A673 (cell line): ENCODE measurements around the gene ZNF836.

ENCODE experiments used
- EZH2 ChIP-seq: fragments of 200-600 bp; sonication (generic); IDR thresholded peaks from 2 replicates; pipeline ENCODE4 v1.6.1; 2017; ENCODE audit warnings: borderline replicate concordance, low read depth, mild to moderate bottlenecking, mixed read lengths, antibody characterized with exemption, low read length; ENCODE audit not compliant: poor library complexity, severe bottlenecking
- TF ChIP-seq, protein P1 (sequence below): fragments of 300-800, 200-600 bp; sonication (generic); conservative IDR thresholded peaks from 2 replicates; pipeline ENCODE4 v1.5.1; 2017; ENCODE audit warnings: low read depth, mild to moderate bottlenecking, antibody characterized with exemption, low read length, moderate library complexity, mixed read lengths

GRCh38 chr19:52140032-52140710 lies 31.2 kb downstream of the ZNF836 start:
- TF ChIP-seq, protein P1, sequence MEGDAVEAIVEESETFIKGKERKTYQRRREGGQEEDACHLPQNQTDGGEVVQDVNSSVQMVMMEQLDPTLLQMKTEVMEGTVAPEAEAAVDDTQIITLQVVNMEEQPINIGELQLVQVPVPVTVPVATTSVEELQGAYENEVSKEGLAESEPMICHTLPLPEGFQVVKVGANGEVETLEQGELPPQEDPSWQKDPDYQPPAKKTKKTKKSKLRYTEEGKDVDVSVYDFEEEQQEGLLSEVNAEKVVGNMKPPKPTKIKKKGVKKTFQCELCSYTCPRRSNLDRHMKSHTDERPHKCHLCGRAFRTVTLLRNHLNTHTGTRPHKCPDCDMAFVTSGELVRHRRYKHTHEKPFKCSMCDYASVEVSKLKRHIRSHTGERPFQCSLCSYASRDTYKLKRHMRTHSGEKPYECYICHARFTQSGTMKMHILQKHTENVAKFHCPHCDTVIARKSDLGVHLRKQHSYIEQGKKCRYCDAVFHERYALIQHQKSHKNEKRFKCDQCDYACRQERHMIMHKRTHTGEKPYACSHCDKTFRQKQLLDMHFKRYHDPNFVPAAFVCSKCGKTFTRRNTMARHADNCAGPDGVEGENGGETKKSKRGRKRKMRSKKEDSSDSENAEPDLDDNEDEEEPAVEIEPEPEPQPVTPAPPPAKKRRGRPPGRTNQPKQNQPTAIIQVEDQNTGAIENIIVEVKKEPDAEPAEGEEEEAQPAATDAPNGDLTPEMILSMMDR, result no peak
- no peak for TF ChIP-seq EZH2
